Sciatic nerve (tissue), 2 donors: Measurements from ENCODE around the gene ASCC3. TPM values are rescaled to one million over a fixed set of nuclear protein-coding genes. Genes with fewer than 3 reads are reported as not detected.
"Not testable (repeated sequence)": the region's sequence is repeated elsewhere in the genome, so short reads cannot be mapped to it uniquely, and the experiment has no call there.

Source experiments
- ATAC-seq: fragments of 200-7000 bp; cut with Tn5 transposase; one replicate; pipeline ENCODE4 v1.9.1; 2020; ENCODE audit warnings: mild to moderate bottlenecking, moderate library complexity
- DNase-seq: peaks from one replicate; pipeline ENCODE4 v3.0.0-alpha.2; 2020; ENCODE audit warnings: low spot score
- intact Hi-C: fragments of 100-400 bp; cut with DNase I; formaldehyde crosslinking; loops from one replicate; pipeline ENCODE4 v1.14.2; 2022
- total RNA-seq: library from RNA; stranded (reverse); fragmentation: NEBNext Ultra II Directional; extraction: Animal tissue kit (Norgen Biotek cat#: 25700); gene quantifications from one replicate; pipeline ENCODE4 v1.2.1, GENCODE V29; 2021
- donor health status: DM: no; HTN: no; CAD: no.
- donor health status: DM: no; HTN: no; CAD: no.

ASCC3 gene
- total RNA-seq, 1 donor from 2014 or later, result 36.9 TPM

GRCh38 chr6:100810015-100810414, 71.1 kb downstream of the ASCC3 start:
- DNase-seq (no peak), ATAC-seq (no peak)
- intact Hi-C loops, result no loop called here

- ATAC-seq (no peak), DNase-seq (no peak)
- intact Hi-C loops, result no loop called here
Measured at GRCh38 chr6:100809346-100809745, 71.8 kb downstream of the ASCC3 start.

- intact Hi-C loops, result no loop called here
- DNase-seq (no peak), ATAC-seq (no peak)
Measured at GRCh38 chr6:100808638-100809275, 72.4 kb downstream of the ASCC3 start.

- no peak for ATAC-seq
- DNase-seq, result no peak
- intact Hi-C loops, result no loop called here
Measured at GRCh38 chr6:100806296-100806695, 74.8 kb downstream of the ASCC3 start.

GRCh38 chr6:100803264-100804045, 77.7 kb downstream of the ASCC3 start:
- intact Hi-C loops, result no loop called here
- DNase-seq (no peak), ATAC-seq (no peak)

GRCh38 chr6:100801036-100801435, 80.1 kb downstream of the ASCC3 start:
- DNase-seq, result no peak
- intact Hi-C loops, result no loop called here

GRCh38 chr6:100796049-100796823, 84.9 kb downstream of the ASCC3 start:
- ATAC-seq, result no peak
- intact Hi-C loops, result no loop called here
- DNase-seq, result no peak

More at GRCh38 chr6:100801036-100801435, 80.1 kb downstream of the ASCC3 start:
- no peak for ATAC-seq

GRCh38 chr6:100790084-100790483, 91.0 kb downstream of the ASCC3 start:
- ATAC-seq (no peak), DNase-seq (no peak)
- intact Hi-C loops, result no loop called here

GRCh38 chr6:100785982-100786381, 95.1 kb downstream of the ASCC3 start:
- ATAC-seq, result no peak
- DNase-seq, result no peak
- intact Hi-C loops, result no loop called here

GRCh38 chr6:100780648-100781047, 100.5 kb downstream of the ASCC3 start:
- intact Hi-C loops, result no loop called here
- DNase-seq (no peak), ATAC-seq (no peak)

GRCh38 chr6:100775667-100776066, 105.5 kb downstream of the ASCC3 start:
- no peak for ATAC-seq
- intact Hi-C loops, result no loop called here
- DNase-seq, result no peak

- ATAC-seq (no peak), DNase-seq (no peak)
- intact Hi-C loops, result no loop called here
Measured at GRCh38 chr6:100774681-100775080, 106.4 kb downstream of the ASCC3 start.

GRCh38 chr6:100768816-100769351, 112.2 kb downstream of the ASCC3 start:
- intact Hi-C loops, result no loop called here
- DNase-seq (no peak), ATAC-seq (no peak)

GRCh38 chr6:100763617-100764241, 117.4 kb downstream of the ASCC3 start:
- ATAC-seq, result no peak
- intact Hi-C loops, result no loop called here

GRCh38 chr6:100761841-100762240, 119.3 kb downstream of the ASCC3 start:
- DNase-seq (no peak), ATAC-seq (no peak)
- intact Hi-C loops, result no loop called here

More at GRCh38 chr6:100763617-100764241, 117.4 kb downstream of the ASCC3 start:
- DNase-seq, result no peak

GRCh38 chr6:100758386-100758785, 122.7 kb downstream of the ASCC3 start:
- DNase-seq, ATAC-seq, intact Hi-C loops: not testable (repeated sequence)

- intact Hi-C loops, result no loop called here
- ATAC-seq (no peak), DNase-seq (no peak)
Measured at GRCh38 chr6:100753421-100753820, 127.7 kb downstream of the ASCC3 start.

- DNase-seq (no peak), ATAC-seq (no peak)
- intact Hi-C loops, result no loop called here
Measured at GRCh38 chr6:100751590-100751989, 129.5 kb downstream of the ASCC3 start.

GRCh38 chr6:100745419-100746041, 135.6 kb downstream of the ASCC3 start:
- DNase-seq, result no peak
- ATAC-seq, result no peak
- intact Hi-C loops, result no loop called here
